8988T (cell line): ENCODE measurements around the gene CSNK1G1.

ENCODE experiments used
- DNase-seq: peaks from one replicate; pipeline ENCODE4 v3.0.0; 2011

CSNK1G1 gene

GRCh38 chr15:64185146-64185911 lies 170.6 kb downstream of the CSNK1G1 start:
- no peak for DNase-seq

GRCh38 chr15:64182859-64183370 lies 173.1 kb downstream of the CSNK1G1 start:
- DNase-seq, result no peak

GRCh38 chr15:64180235-64180824 lies 175.6 kb downstream of the CSNK1G1 start:
- no peak for DNase-seq

GRCh38 chr15:64166102-64166890 lies 189.7 kb downstream of the CSNK1G1 start:
- no peak for DNase-seq

- no peak for DNase-seq
Observed at GRCh38 chr15:64164436-64164835, 191.5 kb downstream of the CSNK1G1 start.

GRCh38 chr15:64163659-64164362 lies 192.2 kb downstream of the CSNK1G1 start:
- DNase-seq, result no peak

- DNase-seq, result peak; percentile 83
Observed at GRCh38 chr15:64162869-64163658, 192.9 kb downstream of the CSNK1G1 start, which contains the start of gene PPIB. Gene PPIB, minus strand, starts transcription at chr15:64163022. Its CDS starts 36 bp downstream, at chr15:64162986.

GRCh38 chr15:64162478-64162868 lies 193.5 kb downstream of the CSNK1G1 start:
- DNase-seq, result no peak

GRCh38 chr15:64161688-64162477 lies 194.1 kb downstream of the CSNK1G1 start:
- DNase-seq, result no peak

- no peak for DNase-seq
Observed at GRCh38 chr15:64158363-64159134, 197.4 kb downstream of the CSNK1G1 start.

- DNase-seq, result no peak
Observed at GRCh38 chr15:64157599-64158125, 198.3 kb downstream of the CSNK1G1 start.

- no peak for DNase-seq
Observed at GRCh38 chr15:64156652-64157331, 199.2 kb downstream of the CSNK1G1 start.

GRCh38 chr15:64155802-64156651 lies 199.9 kb downstream of the CSNK1G1 start:
- DNase-seq, result no peak

- peak; percentile 94 for DNase-seq
Observed at GRCh38 chr15:64153480-64154367, 202.2 kb downstream of the CSNK1G1 start.

GRCh38 chr15:64152507-64153387 lies 203.2 kb downstream of the CSNK1G1 start:
- no peak for DNase-seq
